Body of pancreas (tissue), 4 donors: Measurements from ENCODE around the gene CTIF. TPM values are rescaled to one million over a fixed set of nuclear protein-coding genes. Genes with fewer than 3 reads are reported as not detected.

Experiments
- ATAC-seq: fragments of 150-250 bp; one replicate; pipeline ENCODE4 v1.9.1; 2016
- DNase-seq, 4 donors: peaks; one replicate each; pipeline ENCODE4 v3.0.0-alpha.2; 2019
- H3K27ac ChIP-seq, 4 donors: fragments of 200-600 bp; sonication (generic); 1 replicate in 3 of 4; 2 replicates in 1 of 4; pipeline versions ENCODE4 v1.5.1 to v1.6.1; 2016 to 2019; ENCODE audit warnings: mild to moderate bottlenecking in 1 of 4, mixed read lengths in 1 of 4, moderate library complexity in 1 of 4
- H3K27me3 ChIP-seq, 2 donors: fragments of 200-600 bp; sonication (generic); one replicate each; pipeline ENCODE4 v1.6.0; 2016; ENCODE audit warnings: mild to moderate bottlenecking in 1 of 2
- H3K36me3 ChIP-seq, 2 donors: fragments of 200-600 bp; sonication (generic); replicated peaks in 1 of 2; 2 replicates each; pipeline ENCODE4 v1.5.1; 2016; ENCODE audit warnings: low read depth in 2 of 2; ENCODE audit not compliant: insufficient read depth in 1 of 2
- H3K4me1 ChIP-seq: fragments of 200-600 bp; sonication (generic); one replicate; pipeline ENCODE4 v1.6.0; 2016
- H3K4me3 ChIP-seq, 2 donors: fragments of 200-600 bp; sonication (generic); 1 replicate in 1 of 2; 2 replicates in 1 of 2; pipeline ENCODE4 v1.5.1; 2016 to 2019
- H3K9me3 ChIP-seq, 3 donors: fragments of 200-600 bp; sonication (generic); 1 replicate in 2 of 3; 2 replicates in 1 of 3; pipeline ENCODE4 v1.5.1; 2016
- POLR2A ChIP-seq, 3 donors: fragments of 450-650 bp; IDR thresholded peaks; one replicate each; pipeline ENCODE4 v1.6.1; 2016; ENCODE audit warnings: antibody characterized with exemption in 3 of 3, mild to moderate bottlenecking in 2 of 3
- WGBS, 2 donors: methylation state at CpG; one replicate each; pipeline ENCODE4 v1.1.5; 2017; 5-methylcytosine and 5-hydroxymethylcytosine counted together
- intact Hi-C: fragments of 100-400 bp; cut with DNase I; formaldehyde crosslinking; loops from one replicate; pipeline ENCODE4 v1.15.1; 2023
- total RNA-seq, 2 donors: library from RNA; depleted of rRNA; stranded (reverse); fragments of >200 nt; gene quantifications; one replicate each; pipeline ENCODE4 v1.1.0, GENCODE V29; 2016
- TF ChIP-seq, protein P1 (sequence below), 7 experiments: fragments of 450-650 bp in 4 of 7; fragments of 200-600 bp in 3 of 7; sonication (generic) in 3 of 7; IDR thresholded peaks; one replicate each; pipeline ENCODE4 v1.5.1; 2016 to 2019; ENCODE audit warnings: antibody characterized with exemption in 7 of 7

CTIF gene
- total RNA-seq, 2 donors from 2014 or later = 18.7 to 24.4 TPM

DNA sequence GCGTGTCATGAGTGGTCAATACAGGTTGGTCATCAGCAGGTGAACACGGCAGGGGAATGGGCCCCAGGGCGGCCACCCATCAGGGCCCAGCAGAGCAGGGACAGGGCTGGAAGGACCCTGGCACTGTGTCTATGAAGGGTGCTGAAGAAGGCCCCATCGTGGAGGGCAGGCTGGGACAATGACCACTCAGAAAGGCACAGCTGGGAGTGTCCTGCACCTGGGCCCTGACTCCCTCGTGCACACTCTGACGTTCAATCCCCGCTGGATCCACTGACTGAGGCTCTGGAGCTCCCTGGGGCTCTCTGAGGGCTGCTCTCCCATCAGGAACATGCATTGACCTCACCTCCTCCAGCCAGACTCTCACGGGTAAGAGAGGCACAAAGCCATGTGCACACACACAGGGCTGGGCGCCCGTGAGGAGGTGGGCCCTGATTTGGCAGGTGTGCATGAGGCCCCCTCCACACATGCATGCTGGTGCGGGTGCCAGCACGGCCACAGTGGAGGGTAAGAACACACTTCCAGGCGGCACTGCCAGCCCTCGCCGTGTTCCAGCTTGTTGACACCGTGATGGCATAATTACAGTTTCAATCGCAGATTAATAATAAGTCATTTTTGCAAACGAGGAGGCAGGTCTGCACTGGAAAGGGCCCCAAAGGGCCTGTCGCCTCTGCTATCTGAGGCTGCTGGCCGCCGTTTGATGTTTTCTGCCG, 353.5 kb downstream of the CTIF start:
- WGBS, 2 donors = 86 to 88% methylated on average over 17 to 22 of the region's 22 CpGs
- intact Hi-C loops = no loop called here
- no peak for DNase-seq
- no peak overlapping the region for H3K4me3 ChIP-seq
- ATAC-seq = no peak
- peaks cover 8% of the 10 kb centered on the region for H3K4me1 ChIP-seq
- no peaks in the 10 kb centered on the region for H3K27me3 ChIP-seq
- no peaks in the 10 kb centered on the region for H3K36me3 ChIP-seq
- H3K27ac ChIP-seq = no peak overlapping the region
- no peak for TF ChIP-seq POLR2A (IDR thresholded peaks at IDR 0.05)
- TF ChIP-seq, protein P1, sequence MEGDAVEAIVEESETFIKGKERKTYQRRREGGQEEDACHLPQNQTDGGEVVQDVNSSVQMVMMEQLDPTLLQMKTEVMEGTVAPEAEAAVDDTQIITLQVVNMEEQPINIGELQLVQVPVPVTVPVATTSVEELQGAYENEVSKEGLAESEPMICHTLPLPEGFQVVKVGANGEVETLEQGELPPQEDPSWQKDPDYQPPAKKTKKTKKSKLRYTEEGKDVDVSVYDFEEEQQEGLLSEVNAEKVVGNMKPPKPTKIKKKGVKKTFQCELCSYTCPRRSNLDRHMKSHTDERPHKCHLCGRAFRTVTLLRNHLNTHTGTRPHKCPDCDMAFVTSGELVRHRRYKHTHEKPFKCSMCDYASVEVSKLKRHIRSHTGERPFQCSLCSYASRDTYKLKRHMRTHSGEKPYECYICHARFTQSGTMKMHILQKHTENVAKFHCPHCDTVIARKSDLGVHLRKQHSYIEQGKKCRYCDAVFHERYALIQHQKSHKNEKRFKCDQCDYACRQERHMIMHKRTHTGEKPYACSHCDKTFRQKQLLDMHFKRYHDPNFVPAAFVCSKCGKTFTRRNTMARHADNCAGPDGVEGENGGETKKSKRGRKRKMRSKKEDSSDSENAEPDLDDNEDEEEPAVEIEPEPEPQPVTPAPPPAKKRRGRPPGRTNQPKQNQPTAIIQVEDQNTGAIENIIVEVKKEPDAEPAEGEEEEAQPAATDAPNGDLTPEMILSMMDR (IDR thresholded peaks at IDR 0.05) = no peak
- H3K9me3 ChIP-seq = no peaks in the 10 kb centered on the region

GRCh38 chr18:48893061-48893607, 354.3 kb downstream of the CTIF start:
- peaks cover 8% of the 10 kb centered on the region for H3K4me1 ChIP-seq
- H3K4me3 ChIP-seq = no peak overlapping the region
- H3K36me3 ChIP-seq = no peaks in the 10 kb centered on the region
- ATAC-seq (no peak), DNase-seq (no peak)
- no peaks in the 10 kb centered on the region for H3K27me3 ChIP-seq
- no peaks in the 10 kb centered on the region for H3K9me3 ChIP-seq
- no peak overlapping the region for H3K27ac ChIP-seq
- WGBS, 2 donors = 89 to 90% methylated on average over 13 to 14 of the region's 14 CpGs
- TF ChIP-seq, protein P1 (IDR thresholded peaks at IDR 0.05) = no peak
- TF ChIP-seq POLR2A (IDR thresholded peaks at IDR 0.05) = no peak
- intact Hi-C loops = no loop called here

DNA sequence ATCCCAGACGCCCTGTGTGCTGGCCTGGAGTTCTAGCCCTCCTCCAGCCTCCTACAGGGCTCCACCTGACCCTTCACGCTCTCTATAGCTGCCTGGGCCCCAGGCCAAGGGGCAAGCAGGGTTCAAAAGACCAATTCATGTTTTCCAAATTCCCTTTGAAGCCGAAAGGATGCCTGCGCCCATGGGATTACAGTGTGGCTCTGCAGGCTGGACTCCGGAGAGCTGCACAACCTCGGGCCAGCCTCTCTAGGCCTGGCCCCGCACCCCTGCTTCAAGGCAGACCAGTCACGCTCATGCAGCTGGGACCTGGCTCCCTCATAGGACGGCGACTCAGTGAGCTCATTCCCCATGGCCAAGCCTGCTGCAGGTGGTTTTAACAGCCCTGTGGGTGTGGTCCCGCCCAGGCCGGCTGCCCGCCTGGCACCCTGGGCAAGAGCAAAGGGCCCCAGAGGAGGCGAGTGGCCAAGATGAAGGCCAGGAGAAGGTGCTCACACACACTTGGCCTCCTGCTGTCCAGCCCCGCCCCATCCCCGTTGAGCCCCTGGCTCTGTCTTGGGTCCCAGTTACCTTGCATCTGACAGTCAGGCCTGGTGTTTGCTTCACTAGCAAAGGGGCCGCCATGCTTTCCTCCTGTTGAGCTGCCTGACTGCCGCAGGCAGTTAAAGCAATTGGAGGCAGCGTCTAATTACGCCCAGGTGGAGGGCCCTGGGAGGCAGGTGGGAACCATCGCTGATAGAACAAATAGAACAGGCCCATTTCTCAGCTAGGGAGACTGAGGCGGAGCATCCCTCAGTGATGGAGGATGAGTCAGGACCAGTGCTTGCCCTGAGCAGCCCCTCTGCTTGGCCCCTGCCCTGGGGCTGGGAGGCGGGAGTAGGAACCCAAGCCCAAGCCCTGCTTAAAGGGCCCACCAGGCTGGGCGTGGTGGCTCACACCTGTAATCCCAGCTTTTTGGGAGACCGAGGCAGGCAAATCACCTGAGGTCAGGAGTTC, 355.1 kb downstream of the CTIF start:
- DNase-seq (no peak), ATAC-seq (no peak)
- H3K27ac ChIP-seq = no peak overlapping the region
- H3K27me3 ChIP-seq = no peaks in the 10 kb centered on the region
- no peaks in the 10 kb centered on the region for H3K36me3 ChIP-seq
- no peaks in the 10 kb centered on the region for H3K9me3 ChIP-seq
- TF ChIP-seq, protein P1 (IDR thresholded peaks at IDR 0.05) = no peak
- no peak for TF ChIP-seq POLR2A (IDR thresholded peaks at IDR 0.05)
- WGBS, 2 donors = 93 to 94% methylated on average over 7 to 24 of the region's 25 CpGs
- H3K4me3 ChIP-seq = no peak overlapping the region
- H3K4me1 ChIP-seq = peaks cover 8% of the 10 kb centered on the region
- intact Hi-C loops = no loop called here

DNA sequence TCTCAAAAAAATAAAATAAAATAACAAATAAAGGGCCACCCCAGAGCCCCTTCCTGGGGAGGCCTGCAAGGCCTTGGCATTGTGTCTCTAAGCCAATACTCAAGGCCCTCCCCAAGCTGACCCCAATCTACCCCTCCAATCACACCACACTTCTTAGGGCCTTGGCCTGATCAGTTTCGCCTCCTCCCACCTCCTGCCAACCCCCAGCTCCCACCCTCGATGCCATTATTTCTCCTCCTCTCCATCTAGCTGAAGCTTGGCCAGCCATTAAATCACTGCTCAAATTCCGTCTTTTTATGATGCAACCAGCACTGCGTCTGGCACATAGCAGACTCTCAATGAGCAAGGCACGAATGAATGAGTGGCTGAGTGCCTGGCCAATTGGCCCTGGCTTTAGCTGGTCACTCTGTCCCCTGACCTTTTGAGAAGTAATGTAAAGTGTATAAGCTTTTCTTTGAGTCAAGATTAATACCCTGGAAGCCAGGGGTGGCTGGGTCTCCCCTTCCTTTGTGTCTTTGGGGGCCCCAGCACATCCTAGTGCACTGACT, 356.0 kb downstream of the CTIF start:
- TF ChIP-seq, protein P1 (IDR thresholded peaks at IDR 0.05) = no peak
- no peak for TF ChIP-seq POLR2A (IDR thresholded peaks at IDR 0.05)
- intact Hi-C loops = no loop called here
- no peaks in the 10 kb centered on the region for H3K36me3 ChIP-seq
- DNase-seq = no peak
- ATAC-seq = no peak
- H3K27ac ChIP-seq = no peak overlapping the region
- peaks cover under 1% of the 10 kb centered on the region for H3K4me1 ChIP-seq
- H3K4me3 ChIP-seq = no peak overlapping the region
- 87% methylated on average over 5 of the region's 5 CpGs for WGBS, 2 donors
- H3K27me3 ChIP-seq = no peaks in the 10 kb centered on the region
- H3K9me3 ChIP-seq = no peaks in the 10 kb centered on the region
